H9 (cell line): ENCODE data around the gene GLIS2. TPM values are rescaled to one million over a fixed set of nuclear protein-coding genes. Genes with fewer than 3 reads are reported as not detected.

ENCODE experiments used
- DNase-seq: peaks from one replicate; pipeline ENCODE4 v3.0.0-alpha.2; 2017
- H2AFZ ChIP-seq: one replicate; pipeline ENCODE4 v1.6.1; 2013; ENCODE audit warnings: mild to moderate bottlenecking, low read length, control low read depth, moderate library complexity
- H2AK5ac ChIP-seq: 2 replicates; pipeline ENCODE4 v1.6.1; 2013; ENCODE audit warnings: low read length, control low read depth, mixed read lengths; ENCODE audit not compliant: insufficient read length
- H2BK120ac ChIP-seq: one replicate; pipeline ENCODE4 v1.6.1; 2013; ENCODE audit warnings: low read depth, mild to moderate bottlenecking, low read length, control low read depth, inconsistent platforms; ENCODE audit not compliant: poor library complexity, severe bottlenecking
- H2BK12ac ChIP-seq: 2 replicates; pipeline ENCODE4 v1.6.1; 2013; ENCODE audit warnings: low read length, control low read depth, mixed read lengths, low read depth; ENCODE audit not compliant: insufficient read length
- H2BK15ac ChIP-seq: 2 replicates; pipeline ENCODE4 v1.6.1; 2013; ENCODE audit warnings: low read depth, low read length, control low read depth
- H2BK20ac ChIP-seq: one replicate; pipeline ENCODE4 v1.6.1; 2013; ENCODE audit warnings: low read depth, mild to moderate bottlenecking, low read length, control low read depth, inconsistent platforms; ENCODE audit not compliant: poor library complexity, severe bottlenecking
- H2BK5ac ChIP-seq: 2 replicates; pipeline ENCODE4 v1.6.1; 2013; ENCODE audit warnings: low read length, control low read depth, mixed read lengths; ENCODE audit not compliant: insufficient read length
- H3K14ac ChIP-seq: 2 replicates; pipeline ENCODE4 v1.6.1; 2013; ENCODE audit warnings: low read length, control low read depth; ENCODE audit not compliant: insufficient read depth
- H3K18ac ChIP-seq: 2 replicates; pipeline ENCODE4 v1.6.1; 2013; ENCODE audit warnings: low read depth, mild to moderate bottlenecking, mixed read lengths, low read length, control low read depth; ENCODE audit not compliant: insufficient read length
- H3K23ac ChIP-seq: 2 replicates; pipeline ENCODE4 v1.6.1; 2013; ENCODE audit warnings: low read length, control low read depth, mixed read lengths, low read depth; ENCODE audit not compliant: insufficient read length
- H3K23me2 ChIP-seq: 2 replicates; pipeline ENCODE4 v1.6.1; 2013; ENCODE audit warnings: low read depth, mild to moderate bottlenecking, mixed read lengths, low read length, control low read depth; ENCODE audit not compliant: insufficient read length, poor library complexity, severe bottlenecking
- H3K27ac ChIP-seq: 2 replicates; pipeline ENCODE4 v1.5.1; 2013; ENCODE audit warnings: low read length, control low read depth, mixed read lengths, low read depth; ENCODE audit not compliant: insufficient read length
- H3K27me3 ChIP-seq: 2 replicates; pipeline ENCODE4 v1.6.1; 2013; ENCODE audit warnings: low read length, control low read depth, inconsistent platforms; ENCODE audit not compliant: insufficient read depth
- H3K4ac ChIP-seq: 2 replicates; pipeline ENCODE4 v1.6.1; 2013; ENCODE audit warnings: low read depth, mild to moderate bottlenecking, control low read depth, inconsistent platforms, low read length, moderate library complexity
- H3K4me1 ChIP-seq: 2 replicates; pipeline ENCODE4 v1.6.1; 2013; ENCODE audit warnings: low read length, control low read depth, inconsistent platforms; ENCODE audit not compliant: insufficient read depth
- H3K4me2 ChIP-seq: 2 replicates; pipeline ENCODE4 v1.6.1; 2013; ENCODE audit warnings: low read length, control low read depth, mixed read lengths; ENCODE audit not compliant: insufficient read length, insufficient read depth
- H3K56ac ChIP-seq: 2 replicates; pipeline ENCODE4 v1.6.1; 2013; ENCODE audit warnings: low read depth, mild to moderate bottlenecking, mixed read lengths, low read length, control low read depth; ENCODE audit not compliant: insufficient read length
- H3K79me1 ChIP-seq: 2 replicates; pipeline ENCODE4 v1.6.1; 2013; ENCODE audit warnings: low read depth, mild to moderate bottlenecking, moderate library complexity, low read length, control low read depth, inconsistent platforms; ENCODE audit not compliant: insufficient read depth, poor library complexity, severe bottlenecking
- H3K79me2 ChIP-seq: 2 replicates; pipeline ENCODE4 v1.6.1; 2013; ENCODE audit warnings: low read length, control low read depth, inconsistent platforms; ENCODE audit not compliant: insufficient read depth
- H3K9ac ChIP-seq: 2 replicates; pipeline ENCODE4 v1.6.1; 2013; ENCODE audit warnings: low read length, control low read depth, mixed read lengths; ENCODE audit not compliant: insufficient read length; ENCODE audit errors: extremely low read depth
- H3K9me3 ChIP-seq: one replicate; pipeline ENCODE4 v1.6.1; 2013; ENCODE audit warnings: low read depth, low read length, inconsistent platforms; ENCODE audit not compliant: control insufficient read depth
- H3T11ph ChIP-seq: one replicate; pipeline ENCODE4 v1.6.1; 2013; ENCODE audit warnings: mild to moderate bottlenecking, low read length, control low read depth, inconsistent platforms
- H4K20me1 ChIP-seq: one replicate; pipeline ENCODE4 v1.6.1; 2013; ENCODE audit not compliant: control insufficient read depth, insufficient read length, insufficient read depth
- H4K5ac ChIP-seq: 2 replicates; pipeline ENCODE4 v1.6.1; 2013; ENCODE audit warnings: low read depth, mild to moderate bottlenecking, mixed read lengths, low read length, control low read depth; ENCODE audit not compliant: insufficient read length
- H4K8ac ChIP-seq: replicated peaks from 2 replicates; pipeline ENCODE4 v1.6.1; 2013; ENCODE audit warnings: low read length, control low read depth, mixed read lengths, low read depth; ENCODE audit not compliant: insufficient read length
- H4K91ac ChIP-seq: 2 replicates; pipeline ENCODE4 v1.6.1; 2013; ENCODE audit warnings: low read depth, mild to moderate bottlenecking, moderate library complexity, mixed read lengths, low read length, control low read depth; ENCODE audit not compliant: insufficient read length
- H3K27ac Mint-ChIP-seq, 3 experiments: 2 replicates in 2 of 3; 3 replicates in 1 of 3; pipeline ENCODE4 v1.8.0; 2020 to 2021; ENCODE audit warnings: mixed read lengths in 3 of 3, mild to moderate bottlenecking in 1 of 3, moderate library complexity in 1 of 3
- H3K27me3 Mint-ChIP-seq: 2 replicates; pipeline ENCODE4 v1.8.0; 2021; ENCODE audit warnings: low read depth, mild to moderate bottlenecking, moderate library complexity, mixed read lengths
- H3K36me3 Mint-ChIP-seq, 3 experiments: 2 replicates in 2 of 3; 3 replicates in 1 of 3; pipeline ENCODE4 v1.8.0; 2020 to 2021; ENCODE audit warnings: low read depth in 3 of 3, mixed read lengths in 3 of 3; ENCODE audit not compliant: insufficient read depth in 1 of 3
- H3K4me1 Mint-ChIP-seq, 2 experiments: 2 replicates each; pipeline ENCODE4 v1.8.0; 2020; ENCODE audit warnings: mixed read lengths in 2 of 2
- H3K4me3 Mint-ChIP-seq, 2 experiments: 2 replicates in 1 of 2; 3 replicates in 1 of 2; pipeline ENCODE4 v1.8.0; 2020 to 2021; ENCODE audit warnings: mild to moderate bottlenecking in 2 of 2, mixed read lengths in 2 of 2, moderate library complexity in 1 of 2
- H3K9me3 Mint-ChIP-seq, 2 experiments: 2 replicates in 1 of 2; 3 replicates in 1 of 2; pipeline ENCODE4 v1.8.0; 2020; ENCODE audit warnings: mild to moderate bottlenecking in 2 of 2, mixed read lengths in 2 of 2, moderate library complexity in 1 of 2
- CTCF ChIP-seq: fragments of 200-600 bp; sonication (generic); conservative IDR thresholded peaks from 3 replicates; pipeline ENCODE4 v1.8.0; 2021; ENCODE audit warnings: antibody characterized with exemption, mild to moderate bottlenecking
- WGBS: extraction: QIAGEN DNeasy Blood & Tissue Kit; methylation state at CpG from one replicate; pipeline ENCODE4 v1.1.7; 2013; ENCODE audit warnings: missing lambda C conversion rate, low lambda C conversion rate, mixed read lengths; ENCODE audit not compliant: insufficient read length; ENCODE audit errors: extremely low coverage; 5-methylcytosine and 5-hydroxymethylcytosine counted together
- total RNA-seq: library from RNA; stranded (reverse); gene quantifications from 2 replicates; pipeline ENCODE4 v1.2.1, GENCODE V29; 2021

GLIS2 gene
- total RNA-seq, 1 experiment from 2014 or later = 14.3 TPM

GRCh38 chr16:4384509-4384942 lies 68.7 kb downstream of the GLIS2 start:
- no peak overlapping the region for H3K4ac ChIP-seq
- DNase-seq = no peak
- H4K91ac ChIP-seq = no peak overlapping the region
- H3K9me3 ChIP-seq = no peaks in the 10 kb centered on the region
- peak overlapping the region in 1 of 3 experiments; percentile 49; a peak in 2 of 7 replicates for H3K27ac Mint-ChIP-seq
- peaks cover 0 to 2% (median 2%) of the 10 kb centered on the region in 3 experiments; a peak in 4 of 7 replicates for H3K36me3 Mint-ChIP-seq
- H3K56ac ChIP-seq = no peak overlapping the region
- H2BK20ac ChIP-seq = no peak overlapping the region
- H3K4me2 ChIP-seq = no peak overlapping the region
- no peaks in the 10 kb centered on the region for H3K23me2 ChIP-seq
- H2BK5ac ChIP-seq = no peak overlapping the region
- no peak overlapping the region for H3T11ph ChIP-seq
- no CpG with 5 or more reads among the region's 20 CpGs for WGBS
- no peak overlapping the region for H2AFZ ChIP-seq
- no peak overlapping the region for H2BK15ac ChIP-seq
- no peaks in the 10 kb centered on the region for H4K20me1 ChIP-seq
- H2BK12ac ChIP-seq = no peak overlapping the region
- H4K5ac ChIP-seq = no peak overlapping the region
- no peaks in the 10 kb centered on the region; the same call in 1 of the 2 replicates for H3K4me1 ChIP-seq
- no peak overlapping the region for H4K8ac ChIP-seq
- no peak overlapping the region for H3K23ac ChIP-seq
- no peak overlapping the region for H3K9ac ChIP-seq
- no peak for TF ChIP-seq CTCF
- no peak overlapping the region for H2AK5ac ChIP-seq
- H3K9me3 Mint-ChIP-seq = no peaks in the 10 kb centered on the region
- no peaks in the 10 kb centered on the region for H3K79me2 ChIP-seq
- H3K27me3 ChIP-seq = no peaks in the 10 kb centered on the region
- H3K4me1 Mint-ChIP-seq = peaks cover 7 to 15% of the 10 kb centered on the region in 2 experiments
- no peaks in the 10 kb centered on the region for H3K79me1 ChIP-seq
- no peaks in the 10 kb centered on the region for H3K27me3 Mint-ChIP-seq
- H3K14ac ChIP-seq = no peak overlapping the region
- no peak overlapping the region for H3K18ac ChIP-seq
- H2BK120ac ChIP-seq = no peak overlapping the region
- H3K27ac ChIP-seq = no peak overlapping the region
- H3K4me3 Mint-ChIP-seq = no peak overlapping the region
